K562 (cell line): ENCODE results near the gene NLRP6. TPM values are rescaled to one million over a fixed set of nuclear protein-coding genes. Genes with fewer than 3 reads are reported as not detected.

Experiments
- ATAC-seq: fragments of 200-7000 bp; cut with Tn5 transposase; 3 replicates; pipeline ENCODE4 v1.9.1; 2020; ENCODE audit warnings: moderate library complexity
- BruUV-seq: library from RNA; stranded (reverse); fragments of 400-500 nt; replicated peaks from 2 replicates; lab custom pipeline; 2021; lab: Mats Ljungman, UMichigan
- CTCF ChIA-PET: fragments of 300-600 bp; formaldehyde crosslinking; extraction: SDS; loops from one replicate; lab custom pipeline; 2021; ENCODE audit warnings: low intra/inter-chr PET ratio; lab: Yijun Ruan, JAX
- POLR2A ChIA-PET: fragments of 300-600, 350-650 bp; sonication (Branson Sonifier 250); formaldehyde crosslinking; extraction: SDS; loops from one replicate; lab custom pipeline; 2021; ENCODE audit warnings: antibody characterized with exemption, inconsistent platforms; lab: Yijun Ruan, JAX
- DNase-seq, 4 experiments: peaks; one replicate each; pipeline versions ENCODE4 v3.0.0 to v3.0.0-alpha.2; 2011 to 2018; ENCODE audit warnings: low spot score in 3 of 4, mixed read lengths in 3 of 4; ENCODE audit errors: extremely low read depth in 1 of 4
- FAIRE-seq: peaks from 2 replicates; lab custom pipeline; 2011; peaks lifted over from hg19 to GRCh38; lab: Jason Lieb, UNC
- H2AFZ ChIP-seq: 2 replicates; pipeline ENCODE4 v1.6.0; 2011; ENCODE audit warnings: low read depth, low read length, control low read depth, inconsistent platforms
- H3K27ac ChIP-seq: fragments of 200-600 bp; 3 replicates; pipeline ENCODE4 v1.8.0; 2011; ENCODE audit warnings: low read depth, mild to moderate bottlenecking, control low read depth, inconsistent platforms, low read length, moderate library complexity, mixed read lengths; ENCODE audit errors: extremely low read depth
- H3K27me3 ChIP-seq, 2 experiments: fragments of 300-600 bp in 1 of 2; 2 replicates in 1 of 2; 3 replicates in 1 of 2; pipeline versions ENCODE4 v1.6.0 to v1.8.0; 2011; ENCODE audit warnings: inconsistent platforms in 2 of 2, low read length in 2 of 2, mild to moderate bottlenecking in 1 of 2, mixed read lengths in 1 of 2, moderate library complexity in 1 of 2; ENCODE audit not compliant: control insufficient read depth in 2 of 2, insufficient read depth in 2 of 2
- H3K36me3 ChIP-seq: fragments of 300-600 bp; 3 replicates; pipeline ENCODE4 v1.8.0; 2011; ENCODE audit warnings: mild to moderate bottlenecking, low read length, inconsistent platforms; ENCODE audit not compliant: control insufficient read depth, insufficient read depth
- H3K4me1 ChIP-seq, 2 experiments: fragments of 200-600 bp in 1 of 2; replicated peaks in 1 of 2; 2 replicates in 1 of 2; 3 replicates in 1 of 2; pipeline versions ENCODE4 v1.5.1 to v1.8.0; 2011; ENCODE audit warnings: inconsistent platforms in 2 of 2, low read length in 2 of 2, mild to moderate bottlenecking in 1 of 2, mixed read lengths in 1 of 2, moderate library complexity in 1 of 2; ENCODE audit not compliant: control insufficient read depth in 2 of 2, insufficient read depth in 2 of 2
- H3K4me2 ChIP-seq: 2 replicates; pipeline ENCODE4 v1.6.1; 2011; ENCODE audit warnings: low read length, control low read depth, inconsistent platforms, mixed read lengths; ENCODE audit not compliant: insufficient read depth
- H3K4me3 ChIP-seq: fragments of 200-600 bp; sonication (generic), shearing (Covaris generic); 2 replicates; pipeline ENCODE4 v1.5.1; 2016; ENCODE audit warnings: control low read depth, inconsistent platforms
- H3K79me2 ChIP-seq: fragments of 200-600 bp; 3 replicates; pipeline ENCODE4 v1.8.0; 2011; ENCODE audit warnings: low read length, inconsistent platforms; ENCODE audit not compliant: control insufficient read depth, insufficient read depth
- H3K9ac ChIP-seq, 2 experiments: 2 replicates each; pipeline versions ENCODE4 v1.6.0 to v1.6.1; 2011; ENCODE audit warnings: low read depth in 2 of 2, low read length in 2 of 2, control low read depth in 1 of 2, inconsistent platforms in 1 of 2, mild to moderate bottlenecking in 1 of 2, mixed read lengths in 1 of 2; ENCODE audit not compliant: insufficient read depth in 1 of 2
- H3K9me1 ChIP-seq: one replicate; pipeline ENCODE4 v1.6.0; 2011; ENCODE audit warnings: inconsistent platforms, mild to moderate bottlenecking, low read length, moderate library complexity; ENCODE audit not compliant: control insufficient read depth, insufficient read depth
- H3K9me3 ChIP-seq: replicated peaks from 2 replicates; pipeline ENCODE4 v1.5.1; 2011; ENCODE audit warnings: low read depth, low read length, inconsistent platforms; ENCODE audit not compliant: control insufficient read depth, insufficient read depth
- H4K20me1 ChIP-seq: replicated peaks from 2 replicates; pipeline ENCODE4 v1.6.1; 2011; ENCODE audit warnings: low read length, inconsistent platforms, mixed read lengths; ENCODE audit not compliant: control insufficient read depth, insufficient read depth
- CTBP1 ChIP-seq: fragments of 450-650 bp; IDR thresholded peaks from 2 replicates; pipeline ENCODE4 v1.6.1; 2016; ENCODE audit warnings: borderline replicate concordance
- POLR2A ChIP-seq: fragments of 450-650 bp; conservative IDR thresholded peaks from 2 replicates; pipeline ENCODE4 v1.6.1; 2016
- POLR2B ChIP-seq: fragments of 450-650 bp; IDR thresholded peaks from 2 replicates; pipeline ENCODE4 v1.6.1; 2018; ENCODE audit warnings: low read depth; ENCODE audit not compliant: partially characterized antibody
- SUPT5H ChIP-seq: fragments of 450-650 bp; IDR thresholded peaks from 2 replicates; pipeline ENCODE4 v1.6.1; 2016
- WGBS: fragments of 100-300 bp; shearing (Covaris generic); methylation state at CpG from one replicate; pipeline ENCODE4 v1.1.6; 2016; ENCODE audit warnings: low coverage, mixed read lengths; ENCODE audit not compliant: insufficient coverage; ENCODE audit errors: missing lambda C conversion rate; 5-methylcytosine and 5-hydroxymethylcytosine counted together
- in situ Hi-C: fragments of 300-500 bp; cut with MboI; formaldehyde crosslinking; loops from 4 replicates; pipeline ENCODE4 v1.15.0; 2018; ENCODE audit warnings: inconsistent platforms, mixed read lengths
- intact Hi-C: fragments of 100-400 bp; cut with micrococcal nuclease; formaldehyde crosslinking; loops from 2 replicates; pipeline ENCODE4 v1.14.2; 2022
- polyA plus RNA-seq, 8 experiments: library from polyadenylated mRNA; depleted of rRNA in 4 of 8; stranded (reverse) in 5 of 8; unstranded in 3 of 8; fragments of >200 nt; fragmentation: Nextera tagmentation in 2 of 8; fragmentation: Illumina TruSeq in 1 of 8; extraction: Ambion mirVana in 2 of 8; extraction: Trizol in 1 of 8; gene quantifications; 2 replicates each; pipeline versions ENCODE4 v1.2.1 to v1.2.3, GENCODE V29; 2011 to 2014; ENCODE audit warnings: inconsistent platforms in 1 of 8, missing spikeins in 1 of 8
- total RNA-seq, 7 experiments: library from RNA; depleted of rRNA in 6 of 7; stranded (reverse); fragments of >200 nt in 6 of 7; fragmentation: Illumina TruSeq in 2 of 7; extraction: Trizol in 2 of 7; gene quantifications; 2 replicates each; pipeline versions ENCODE4 v1.2.1 to v1.2.3, GENCODE V29; 2011 to 2021; ENCODE audit warnings: low replicate concordance in 1 of 7
- TF ChIP-seq, protein P1 (sequence below): fragments of 450-650 bp; formaldehyde crosslinking; IDR thresholded peaks from 2 replicates; pipeline ENCODE4 v1.4.0; 2022; ENCODE audit warnings: missing genetic modification characterization

NLRP6 gene
- total and polyA plus RNA-seq, 9 of the 15 experiments (the other 6 are each of a cell fraction or from before 2014, with no cell fraction given), result 0.03 to 0.18 (median 0.15) TPM; not detected in 5

DNA sequence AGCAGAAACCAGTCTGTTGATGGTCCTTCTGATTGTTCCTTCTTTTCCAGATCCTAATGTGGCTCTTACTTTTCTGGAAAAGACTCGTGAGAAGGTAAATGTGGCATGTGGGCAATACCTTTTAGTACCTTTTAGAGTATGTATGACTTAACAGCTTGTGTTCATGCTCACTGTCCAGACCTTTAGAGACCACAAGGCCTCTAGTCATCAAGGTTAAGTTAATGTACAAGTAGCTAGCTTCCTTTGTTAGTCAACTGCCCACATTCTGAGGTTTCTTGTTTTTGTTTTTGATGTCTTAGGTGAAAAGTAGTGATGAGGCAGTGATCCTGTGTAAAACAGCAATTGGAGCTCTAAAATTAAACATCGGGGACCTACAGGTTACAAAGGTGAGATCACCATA is 33.8 kb upstream of the NLRP6 start:
- no TSS peak for BruUV-seq
- intact Hi-C loops (no loop called here), in situ Hi-C loops (no loop called here)
- H3K9me1 ChIP-seq, result no peaks in the 10 kb centered on the region
- ChIA-PET POLR2A (interaction anchor here (0.6 to 1.1 kb wide), 2 partner anchors 11 to 41 kb away, joined by 3 read pairs; no protein-coding TSS in a partner anchor), CTCF (no interaction called here)
- no peak for ATAC-seq
- no peak overlapping the region for H3K4me2 ChIP-seq
- no peaks in the 10 kb centered on the region for H4K20me1 ChIP-seq
- no peaks in the 10 kb centered on the region for H3K27me3 ChIP-seq
- H3K9me3 ChIP-seq, result no peaks in the 10 kb centered on the region
- no peak for FAIRE-seq
- no peaks in the 10 kb centered on the region; a peak in 1 of 5 replicates for H3K4me1 ChIP-seq
- H2AFZ ChIP-seq, result no peak overlapping the region
- no peak for TF ChIP-seq CTBP1
- H3K4me3 ChIP-seq, result no peak overlapping the region
- H3K9ac ChIP-seq, result no peak overlapping the region
- peaks cover 31% of the 10 kb centered on the region for H3K79me2 ChIP-seq
- WGBS, result 97% methylated on average over 2 of the region's 2 CpGs
- no peak for DNase-seq
- no peak overlapping the region for H3K27ac ChIP-seq
- H3K36me3 ChIP-seq, result peaks cover 95% of the 10 kb centered on the region

DNA sequence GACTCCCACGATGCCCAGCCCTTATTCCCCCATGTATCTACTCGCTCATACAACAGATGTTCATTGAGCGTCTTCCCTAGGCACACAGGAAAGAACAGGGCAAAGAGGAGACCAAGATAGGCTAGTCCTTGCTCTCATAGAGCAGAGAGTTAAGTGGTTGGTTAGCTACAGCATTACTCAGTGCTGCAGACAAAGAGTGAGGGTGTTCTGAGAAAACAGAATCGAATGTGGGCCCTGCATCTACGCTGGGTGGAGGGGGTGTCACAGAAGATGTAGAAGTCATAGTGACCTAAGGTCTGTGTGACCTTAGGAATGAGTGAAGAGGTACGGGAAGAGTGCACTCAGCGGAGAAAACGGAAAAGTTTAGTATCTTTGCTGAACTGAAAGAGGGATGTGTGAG is 29.1 kb upstream of the NLRP6 start:
- H3K9me3 ChIP-seq, result no peaks in the 10 kb centered on the region
- no TSS peak for BruUV-seq
- H4K20me1 ChIP-seq, result no peaks in the 10 kb centered on the region
- no peak for DNase-seq
- TF ChIP-seq POLR2B (peak; percentile 19), SUPT5H (peak; percentile 52), POLR2A (peak; percentile 41; the same call in 1 of the 2 replicates)
- TF ChIP-seq, protein P1, sequence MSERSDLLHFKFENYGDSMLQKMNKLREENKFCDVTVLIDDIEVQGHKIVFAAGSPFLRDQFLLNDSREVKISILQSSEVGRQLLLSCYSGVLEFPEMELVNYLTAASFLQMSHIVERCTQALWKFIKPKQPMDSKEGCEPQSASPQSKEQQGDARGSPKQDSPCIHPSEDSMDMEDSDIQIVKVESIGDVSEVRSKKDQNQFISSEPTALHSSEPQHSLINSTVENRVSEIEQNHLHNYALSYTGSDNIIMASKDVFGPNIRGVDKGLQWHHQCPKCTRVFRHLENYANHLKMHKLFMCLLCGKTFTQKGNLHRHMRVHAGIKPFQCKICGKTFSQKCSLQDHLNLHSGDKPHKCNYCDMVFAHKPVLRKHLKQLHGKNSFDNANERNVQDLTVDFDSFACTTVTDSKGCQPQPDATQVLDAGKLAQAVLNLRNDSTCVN, result no peak
- TF ChIP-seq, all 486 proteins: peak for 3
- Histone ChIP-seq H3K9me1 (no peaks in the 10 kb centered on the region), H3K36me3 (peaks cover 98% of the 10 kb centered on the region), H3K27me3 (no peaks in the 10 kb centered on the region), H2AFZ (no peak overlapping the region), H3K79me2 (no peaks in the 10 kb centered on the region), H3K4me2 (no peak overlapping the region), H3K4me3 (no peak overlapping the region), H3K27ac (no peak overlapping the region), H3K4me1 (no peaks in the 10 kb centered on the region), H3K9ac (no peak overlapping the region)
- CTCF ChIA-PET, result no interaction called here
- in situ Hi-C loops (no loop called here), intact Hi-C loops (no loop called here)
- 87% methylated on average over 8 of the region's 8 CpGs for WGBS
- no peak for FAIRE-seq
- POLR2A ChIA-PET, result interaction anchor here (0.7 to 1.4 kb wide), 2 partner anchors 9 to 18 kb away, joined by 5 read pairs; no protein-coding TSS in a partner anchor
- no peak for ATAC-seq
